Activated T-helper 9 cell treated with anti-CD3 and anti-CD28 coated beads, Interleukin-2, amount 50 U/mL, for 16 hours (primary cell): ENCODE data around the gene SPANXA1.
"Not testable (repeated sequence)": the region's sequence is repeated elsewhere in the genome, so short reads cannot be mapped to it uniquely, and the experiment has no call there.

Experiments
- DNase-seq: peaks from one replicate; pipeline ENCODE4 v3.0.0-alpha.2; 2020; ENCODE audit warnings: low read depth

SPANXA1 gene, protein sequence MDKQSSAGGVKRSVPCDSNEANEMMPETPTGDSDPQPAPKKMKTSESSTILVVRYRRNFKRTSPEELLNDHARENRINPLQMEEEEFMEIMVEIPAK

DNA sequence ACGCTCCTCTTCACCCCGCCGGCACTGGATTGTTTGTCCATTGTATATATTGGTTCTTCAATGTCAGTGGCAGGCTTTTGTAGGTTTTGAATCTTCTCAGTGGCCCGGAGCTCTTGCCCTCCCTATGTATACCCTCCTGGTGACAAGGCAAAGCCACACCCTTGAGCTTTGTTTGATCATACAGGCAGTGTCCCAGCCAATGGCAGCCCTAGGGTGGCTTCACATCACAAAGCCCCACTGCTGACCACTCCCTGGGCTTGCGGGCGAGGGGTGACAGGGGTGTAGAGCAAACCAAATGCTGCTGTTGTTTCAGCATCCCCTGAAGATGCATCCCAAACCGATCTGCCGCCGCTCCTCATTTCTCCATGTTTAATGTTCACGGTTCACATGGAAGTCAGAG, at the start of gene SPANXA1:
Gene SPANXA1, minus strand, starts transcription at position 101 of the 400 bp plus-strand sequence. Its CDS starts 60 bp downstream, at position 41.
- DNase-seq: not testable (repeated sequence)

- no peak for DNase-seq
Measured at GRCh38 chrX:141632124-141632523, 47.6 kb upstream of the SPANXA1 start.

- no peak for DNase-seq
Measured at GRCh38 chrX:141619336-141619735, 34.8 kb upstream of the SPANXA1 start.

- no peak for DNase-seq
Measured at GRCh38 chrX:141609111-141609510, 24.6 kb upstream of the SPANXA1 start.

DNA sequence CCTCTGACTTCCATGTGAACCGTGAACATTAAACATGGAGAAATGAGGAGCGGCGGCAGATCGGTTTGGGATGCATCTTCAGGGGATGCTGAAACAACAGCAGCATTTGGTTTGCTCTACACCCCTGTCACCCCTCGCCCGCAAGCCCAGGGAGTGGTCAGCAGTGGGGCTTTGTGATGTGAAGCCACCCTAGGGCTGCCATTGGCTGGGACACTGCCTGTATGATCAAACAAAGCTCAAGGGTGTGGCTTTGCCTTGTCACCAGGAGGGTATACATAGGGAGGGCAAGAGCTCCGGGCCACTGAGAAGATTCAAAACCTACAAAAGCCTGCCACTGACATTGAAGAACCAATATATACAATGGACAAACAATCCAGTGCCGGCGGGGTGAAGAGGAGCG, 4.9 kb upstream of the SPANXA1 start, which contains the start of gene SPANXA2:
Gene SPANXA2, plus strand, starts transcription at position 301 of the 400 bp plus-strand sequence. Its CDS starts 60 bp downstream, at position 361.
- DNase-seq: not testable (repeated sequence)

GRCh38 chrX:141542551-141542950, 42.0 kb downstream of the SPANXA1 start:
- not testable (repeated sequence) for DNase-seq
